Glomerular visceral epithelial cell (primary cell): Measurements from ENCODE around the gene MAP3K5.
A peak's percentile ranks its signal among the peaks of the same experiment; 100 is the strongest.

ENCODE experiments used
- DNase-seq: peaks from one replicate; pipeline ENCODE4 v3.0.0-alpha.2; 2016; ENCODE audit errors: extremely low spot score

MAP3K5 gene

DNA sequence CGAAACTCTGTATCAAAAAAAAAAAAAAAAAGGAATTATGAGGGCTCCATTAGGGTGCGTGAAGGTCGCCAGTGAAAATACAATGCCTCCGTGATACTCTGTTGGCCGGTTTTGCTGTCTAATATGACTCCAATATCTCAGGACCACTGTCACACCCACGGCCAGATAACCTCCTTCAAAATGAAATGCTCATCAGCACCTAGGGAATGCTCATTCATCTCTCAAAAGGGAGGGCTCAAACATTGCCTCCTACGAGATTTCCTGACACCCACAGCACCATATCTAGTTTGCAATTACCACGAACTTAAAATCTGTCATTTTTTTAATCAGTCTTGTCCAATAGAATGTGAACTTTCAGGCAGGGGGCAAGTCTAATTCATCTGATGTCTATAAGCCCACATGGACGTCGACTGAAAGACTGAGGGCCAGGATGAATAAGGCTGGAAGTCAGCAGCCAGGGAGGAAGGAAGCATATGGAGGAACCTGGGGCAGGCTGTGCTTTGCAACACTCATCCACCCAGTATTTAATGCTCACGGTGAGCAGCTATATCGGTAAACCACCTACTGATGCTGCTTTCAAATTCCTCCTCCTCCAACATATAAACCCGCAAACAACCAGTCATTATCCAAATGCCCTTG is 42.8 kb downstream of the MAP3K5 start:
- DNase-seq = no peak

DNA sequence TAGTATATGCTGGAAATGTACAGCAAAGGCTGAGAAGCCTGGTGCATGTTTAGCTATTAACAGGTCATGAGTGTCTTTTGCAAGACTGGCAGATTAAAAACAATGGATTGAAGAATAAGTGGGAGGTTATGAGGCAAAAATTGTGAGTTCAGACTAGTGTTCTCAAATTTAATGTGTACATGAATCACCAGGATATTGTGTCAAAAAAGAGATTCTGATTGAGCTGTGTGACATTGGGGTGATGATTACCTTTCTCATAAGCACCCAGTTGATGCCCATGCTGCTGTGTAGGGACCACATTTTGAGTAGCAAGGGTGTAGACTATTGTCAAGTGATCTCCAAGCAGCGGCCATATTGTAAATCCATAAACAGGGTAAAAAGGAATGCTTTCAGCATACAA is 44.8 kb downstream of the MAP3K5 start:
- no peak for DNase-seq

DNA sequence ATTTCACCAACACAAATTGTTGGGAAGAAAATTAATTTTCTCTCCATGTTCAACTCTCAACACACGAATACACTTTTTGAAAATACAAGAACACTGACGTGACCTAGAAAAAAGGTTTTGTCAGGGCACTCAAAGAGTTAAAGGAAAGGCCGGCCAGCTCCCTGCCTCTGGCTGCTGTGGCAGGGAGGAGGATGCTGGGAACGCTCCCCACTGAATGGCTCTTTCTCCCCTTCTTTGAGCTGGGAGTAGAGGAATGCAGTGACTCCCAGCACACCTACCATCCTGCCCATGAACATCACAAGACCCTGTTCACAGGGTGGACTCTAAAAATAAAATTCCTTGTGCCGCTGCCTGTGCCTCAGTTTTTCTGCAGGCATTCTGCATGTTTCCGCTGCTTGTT is 47.0 kb downstream of the MAP3K5 start:
- no peak for DNase-seq

DNA sequence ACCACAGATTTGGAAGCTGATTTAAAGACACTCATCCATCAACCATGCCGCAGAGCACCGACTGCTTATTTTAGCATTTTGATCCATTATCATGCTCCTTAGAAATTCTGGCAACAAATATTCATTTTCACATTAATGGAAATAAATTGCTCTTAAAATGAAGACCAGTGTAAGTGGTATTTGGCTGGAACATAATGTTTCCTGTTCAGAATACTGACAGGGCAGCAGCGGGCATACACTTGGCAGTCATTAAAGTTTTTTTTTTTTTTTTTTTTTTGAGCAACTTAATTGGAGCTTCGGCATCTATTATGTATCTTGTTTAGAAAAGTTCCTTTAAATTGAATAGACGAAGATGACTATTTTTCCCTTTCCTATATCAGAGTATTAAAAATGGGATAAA is 47.4 kb downstream of the MAP3K5 start:
- no peak for DNase-seq

DNA sequence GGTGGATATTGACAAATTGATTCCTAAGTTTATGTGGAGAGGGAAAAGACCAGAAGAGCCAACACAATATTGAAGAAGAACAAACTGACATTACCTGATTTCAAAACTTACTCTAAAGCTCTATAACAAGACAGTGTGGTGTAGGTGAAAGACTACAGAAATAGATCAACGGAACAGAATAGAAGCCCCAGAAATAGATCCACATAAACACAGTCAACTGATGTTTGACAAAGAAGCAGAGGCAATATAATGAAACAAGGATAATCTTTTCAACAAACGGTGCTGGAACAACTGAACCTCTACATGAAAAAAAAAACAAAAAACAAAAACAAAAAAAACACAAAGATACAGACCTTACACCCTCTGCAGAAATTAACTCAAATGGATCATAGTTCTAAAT is 50.2 kb downstream of the MAP3K5 start:
- no peak for DNase-seq

DNA sequence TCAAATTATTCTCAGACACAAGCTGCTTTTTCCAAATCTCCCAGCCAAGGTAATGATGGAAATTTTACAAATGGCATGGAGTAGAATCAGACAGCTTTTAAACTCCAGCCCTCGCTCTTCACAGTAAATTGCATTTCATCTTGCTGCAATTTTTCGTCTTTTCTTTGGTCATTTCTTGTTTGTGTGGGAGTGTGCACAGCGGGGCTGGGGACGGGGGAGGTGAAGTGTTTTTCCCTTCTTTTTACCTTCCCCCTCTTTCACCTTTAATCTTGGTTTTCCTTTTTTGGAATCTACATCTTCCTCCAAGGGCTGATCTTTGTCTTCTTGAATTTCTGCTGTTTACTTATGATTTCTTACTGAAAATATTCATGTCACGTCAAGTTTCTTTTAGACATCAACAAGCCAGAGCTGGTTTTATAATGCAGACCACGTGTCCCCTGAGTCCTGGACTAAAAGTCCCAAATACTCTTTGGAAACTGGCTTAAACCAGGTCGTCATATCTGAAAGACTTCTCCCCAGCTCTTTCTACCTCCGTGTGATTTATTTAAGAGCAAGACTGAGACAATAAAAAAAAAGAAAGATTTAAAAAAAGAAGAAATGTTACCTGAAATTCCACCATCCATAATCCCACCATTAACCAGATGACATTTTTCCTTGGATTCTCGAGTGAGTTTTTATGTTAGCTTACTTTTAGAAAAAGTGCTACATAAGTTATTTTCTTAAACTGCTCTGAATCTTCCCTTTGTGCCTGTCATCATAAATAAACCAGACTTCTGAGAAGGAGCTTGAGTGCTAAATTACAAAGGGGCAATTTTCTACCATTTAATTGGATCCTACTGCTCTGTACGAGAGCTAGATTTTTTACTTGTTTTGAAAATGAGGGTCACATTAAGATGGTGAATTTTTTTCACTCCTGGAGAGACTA is 52.0 kb downstream of the MAP3K5 start:
- no peak for DNase-seq

DNA sequence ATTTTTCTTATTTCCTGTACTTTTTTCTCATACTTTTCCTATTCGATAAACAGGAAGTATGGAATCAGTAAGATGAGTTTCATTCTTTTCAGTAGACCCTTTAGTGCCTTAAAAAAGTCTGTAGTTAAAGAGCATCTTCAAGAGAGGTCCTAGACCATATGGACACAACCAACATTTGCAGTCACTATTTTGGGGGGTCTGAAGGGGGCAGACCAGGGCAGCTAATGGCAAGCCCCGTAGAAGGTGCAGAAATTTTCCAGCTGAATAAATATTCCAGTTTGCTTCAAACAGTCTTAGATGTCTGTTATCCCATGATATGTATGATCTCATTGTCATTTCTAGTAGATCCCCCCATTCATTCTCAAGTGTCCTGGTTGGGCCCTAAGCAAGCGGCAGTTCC is 52.8 kb downstream of the MAP3K5 start:
- DNase-seq = no peak

DNA sequence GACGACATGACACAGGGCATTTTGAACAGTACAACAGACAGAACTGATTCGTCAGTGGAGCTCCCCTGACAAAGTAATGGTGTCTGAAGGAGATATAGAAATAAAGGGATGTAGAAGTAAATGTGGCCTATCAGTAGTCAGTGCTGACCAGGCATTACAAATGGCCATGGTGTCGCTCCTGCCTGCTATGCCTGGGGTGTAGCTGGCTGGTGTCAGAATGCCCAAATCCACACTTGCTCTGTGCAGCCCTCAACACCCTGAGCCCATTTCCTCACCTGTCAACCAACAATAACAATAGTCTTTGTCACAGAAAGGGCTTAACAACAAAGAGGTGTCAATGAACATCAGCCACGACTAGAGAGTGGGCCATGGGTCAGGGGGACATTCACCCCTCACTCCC is 53.2 kb downstream of the MAP3K5 start:
- no peak for DNase-seq

DNA sequence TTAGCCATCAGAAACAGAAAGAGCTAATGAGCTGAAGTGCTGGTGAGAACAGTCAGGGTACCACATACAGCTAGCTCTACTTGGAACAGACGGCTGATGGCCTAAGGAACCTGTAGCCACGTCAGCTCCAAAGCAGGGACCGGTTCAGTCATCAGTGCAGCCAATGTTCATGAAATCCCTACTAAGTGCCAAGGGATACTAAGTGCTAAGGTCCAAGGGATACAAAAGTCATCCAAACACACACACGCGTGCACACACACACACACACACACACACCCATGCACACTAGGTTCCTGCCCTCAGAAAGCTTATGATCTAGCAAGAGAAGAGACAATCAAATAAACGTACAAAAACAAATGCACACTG is 53.6 kb downstream of the MAP3K5 start:
- DNase-seq = no peak

DNA sequence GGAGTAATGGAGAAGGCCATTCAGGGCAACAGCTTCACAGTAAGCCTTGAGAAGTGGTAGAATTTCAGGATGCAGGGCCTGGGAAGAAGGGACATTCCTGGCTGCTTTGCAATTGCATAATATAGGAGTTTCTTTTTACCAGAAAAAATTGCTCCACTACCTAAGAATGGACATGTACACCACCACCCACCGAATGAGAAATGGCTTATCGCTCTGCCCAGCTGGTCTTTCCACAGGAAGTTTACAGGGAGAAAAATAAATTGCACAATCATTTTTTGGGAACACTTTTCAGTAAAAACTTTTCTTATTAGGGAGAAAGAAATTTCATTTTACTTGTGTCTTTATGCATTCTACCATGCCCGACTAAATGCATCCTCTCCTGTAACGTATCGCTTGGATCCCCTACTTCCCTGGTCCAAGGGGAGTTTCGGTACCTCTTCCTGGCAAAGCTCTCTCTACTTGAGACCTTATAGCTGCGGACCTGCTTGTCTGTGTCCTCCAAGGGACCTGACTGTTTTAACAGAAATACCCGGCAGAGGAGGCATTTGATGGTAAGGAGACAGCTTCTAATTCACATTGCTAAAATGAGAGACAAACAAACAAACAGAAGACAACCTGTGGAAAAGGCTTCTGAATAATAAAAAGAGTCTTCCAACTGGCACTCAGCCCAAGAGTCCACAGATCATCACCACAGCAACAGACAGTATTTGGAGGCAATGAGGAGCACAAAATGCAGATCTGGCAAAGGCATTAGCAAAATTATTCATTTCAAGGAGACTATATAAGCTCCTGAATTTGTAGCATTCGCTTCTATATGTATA is 54.2 kb downstream of the MAP3K5 start:
- peak; percentile 13 for DNase-seq

DNA sequence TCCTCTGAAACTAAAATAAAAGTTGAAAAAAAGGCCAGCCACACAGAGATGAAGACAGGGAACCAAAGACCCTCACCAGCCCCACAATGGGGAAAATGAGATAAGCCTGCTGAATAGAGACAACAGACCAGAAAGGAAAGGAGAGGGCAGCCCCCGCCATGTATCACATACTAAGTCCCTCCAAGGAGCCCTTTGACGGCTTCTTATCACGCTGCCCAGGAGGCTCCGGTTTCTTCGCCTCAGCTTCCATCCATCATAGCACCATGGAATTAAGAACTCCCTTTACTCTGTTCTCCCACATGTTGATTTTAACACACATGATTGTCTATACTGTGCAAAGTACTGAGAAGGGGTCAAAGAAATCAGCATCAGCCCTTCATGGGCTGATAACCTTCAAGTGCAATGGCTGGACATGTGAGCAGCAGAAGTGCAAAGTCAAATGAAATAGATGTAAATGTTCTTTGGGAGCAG is 54.9 kb downstream of the MAP3K5 start:
- no peak for DNase-seq

DNA sequence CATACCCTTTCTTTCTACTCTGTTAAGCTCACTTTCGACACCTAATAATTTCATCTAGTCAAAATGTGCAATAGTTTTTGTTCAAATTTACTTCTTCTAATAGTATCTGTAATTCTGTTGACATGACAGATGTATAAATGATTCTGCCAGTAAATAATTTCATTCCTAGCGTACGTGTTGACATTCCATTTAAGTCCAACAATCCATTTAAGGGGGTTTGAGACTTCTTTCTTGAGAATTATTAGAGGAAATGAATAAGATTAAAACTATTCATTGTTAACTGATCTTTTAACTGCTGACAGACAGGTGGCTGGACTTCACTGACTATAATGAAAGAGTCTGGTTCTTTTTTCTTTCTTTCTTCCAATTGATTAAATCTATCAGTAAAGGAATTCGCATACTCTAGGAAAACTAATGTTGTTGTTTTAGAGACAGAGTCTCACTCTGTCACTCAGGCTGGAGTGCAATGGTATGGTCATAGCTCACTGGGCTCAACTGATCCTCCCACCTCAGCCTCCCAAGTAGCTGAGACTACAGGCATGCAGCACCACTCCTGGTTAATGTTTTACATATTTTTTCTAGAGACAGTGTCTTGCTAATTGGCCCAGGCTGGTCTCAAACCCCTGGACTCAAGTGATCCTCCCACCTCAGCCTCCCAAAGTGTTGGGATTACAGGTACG is 55.9 kb downstream of the MAP3K5 start:
- DNase-seq = peak; percentile 31

DNA sequence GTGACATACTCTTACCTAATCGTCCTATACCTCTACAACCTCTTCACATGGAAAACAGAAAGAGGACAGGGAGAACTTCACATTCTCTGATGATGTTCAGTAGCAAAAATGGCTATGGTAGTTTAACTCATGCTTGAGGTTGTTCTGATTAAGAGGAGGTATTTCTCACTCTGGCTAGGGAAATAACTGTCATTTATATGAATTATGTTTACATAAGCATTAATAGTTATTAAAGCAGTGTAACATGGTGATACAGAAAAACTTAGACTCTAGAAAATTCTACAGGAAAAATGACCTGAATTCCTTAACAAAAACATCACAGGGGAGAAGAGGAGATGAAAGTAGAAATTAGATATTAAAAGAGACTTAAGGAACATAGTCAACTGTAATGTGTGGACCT is 57.3 kb downstream of the MAP3K5 start:
- DNase-seq = no peak

DNA sequence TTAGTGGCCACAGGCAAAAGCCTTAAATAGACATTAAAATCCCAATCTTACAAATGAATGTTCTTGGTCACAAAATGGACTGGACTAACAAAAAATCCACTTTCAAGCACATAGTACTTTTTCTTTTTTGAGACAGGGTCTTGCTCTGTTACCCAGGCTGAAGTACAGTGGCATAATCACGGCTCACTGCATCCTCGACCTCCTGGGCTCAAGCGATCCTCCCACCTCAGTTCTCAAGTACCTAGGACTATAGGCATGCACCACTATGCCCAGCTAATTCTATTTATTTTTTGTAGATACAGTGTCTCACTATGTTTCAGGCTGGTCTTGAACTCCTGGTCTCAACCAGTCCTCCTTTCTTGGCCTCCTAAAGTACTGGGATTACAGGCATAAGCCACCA is 59.4 kb downstream of the MAP3K5 start:
- DNase-seq = no peak

DNA sequence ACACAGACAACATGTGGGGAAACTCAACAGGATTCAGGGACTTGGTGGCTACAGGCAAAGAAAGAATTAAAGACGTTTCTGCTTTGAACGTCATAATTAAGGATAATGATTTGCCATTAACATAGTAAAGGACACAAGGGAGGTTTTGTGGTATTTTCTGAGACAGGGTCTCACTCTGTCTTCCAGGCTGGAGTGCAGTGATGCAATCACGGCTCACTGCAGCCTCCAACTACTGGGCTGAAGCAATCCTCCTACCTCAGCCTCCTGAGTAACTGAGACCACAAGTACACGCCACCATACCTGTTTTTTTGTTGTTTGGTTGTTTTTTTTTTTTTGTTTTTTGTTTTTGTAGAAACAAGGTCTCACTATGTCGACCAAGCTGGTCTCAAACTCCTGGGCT is 62.4 kb downstream of the MAP3K5 start:
- no peak for DNase-seq

DNA sequence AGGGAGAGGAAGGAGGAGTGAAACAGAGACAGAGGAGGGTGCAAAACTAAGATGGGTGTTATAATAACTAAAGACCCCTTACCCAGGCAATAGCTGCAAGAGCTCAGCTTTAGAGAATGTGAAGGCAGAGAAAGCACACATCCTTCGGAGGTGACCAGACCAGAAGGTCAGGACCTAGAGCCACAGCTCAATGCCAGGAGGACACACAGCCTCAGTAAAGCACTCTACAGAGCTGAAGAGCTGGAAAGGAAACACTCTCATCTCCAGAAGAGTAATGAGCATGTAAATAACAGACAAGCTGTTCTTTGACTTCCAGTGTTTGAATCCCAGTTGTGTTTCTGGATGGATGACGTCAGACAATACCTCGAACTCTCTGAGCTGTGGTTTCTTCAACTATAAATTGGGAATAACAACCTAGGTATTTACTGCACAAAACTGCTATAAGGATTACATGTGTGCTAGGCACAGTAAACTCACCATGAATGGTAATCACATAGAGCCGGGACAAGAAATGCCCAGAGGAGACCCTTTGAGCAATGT is 63.2 kb downstream of the MAP3K5 start:
- DNase-seq = no peak

DNA sequence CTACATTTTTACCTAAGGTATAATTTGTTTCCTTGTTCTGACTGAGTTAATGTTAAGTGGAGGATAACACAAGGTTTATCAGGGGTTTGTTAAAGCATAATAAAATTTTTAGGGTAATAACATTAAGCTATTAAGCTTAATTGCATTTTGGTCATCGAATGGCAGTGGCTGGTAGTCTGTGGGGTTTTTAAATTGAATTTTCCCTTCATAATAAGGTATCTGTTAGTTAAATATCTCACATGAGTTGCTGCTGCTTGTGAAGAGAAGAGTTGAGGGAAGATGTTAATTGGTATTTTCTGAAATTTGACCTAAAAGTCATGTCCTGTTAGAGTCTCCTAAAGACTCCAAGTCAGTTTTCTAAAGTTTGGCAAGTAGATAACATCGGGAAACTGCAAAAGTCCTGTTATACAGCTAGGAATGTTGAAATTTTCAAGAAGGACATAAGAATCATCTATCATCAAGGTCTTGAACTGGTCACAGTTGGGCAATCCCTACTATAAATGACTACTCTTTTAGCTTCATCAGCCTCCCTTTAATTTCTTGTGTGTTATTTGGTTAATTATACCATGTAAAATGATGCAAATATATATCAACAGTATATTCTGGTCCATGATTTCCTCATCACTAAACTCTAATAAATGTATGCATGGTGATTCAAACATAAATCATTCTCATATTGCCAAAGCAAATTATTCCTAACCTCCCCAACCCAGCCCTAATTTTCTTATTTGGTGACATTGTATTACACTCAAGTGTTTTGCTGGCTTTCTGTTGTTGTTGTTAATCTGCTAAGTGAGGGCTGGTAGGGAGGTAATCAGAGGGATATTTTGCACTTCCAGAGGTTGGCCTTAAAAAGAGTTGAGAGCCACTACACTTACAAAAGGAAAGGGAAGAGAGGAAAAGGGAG is 64.0 kb downstream of the MAP3K5 start:
- no peak for DNase-seq

DNA sequence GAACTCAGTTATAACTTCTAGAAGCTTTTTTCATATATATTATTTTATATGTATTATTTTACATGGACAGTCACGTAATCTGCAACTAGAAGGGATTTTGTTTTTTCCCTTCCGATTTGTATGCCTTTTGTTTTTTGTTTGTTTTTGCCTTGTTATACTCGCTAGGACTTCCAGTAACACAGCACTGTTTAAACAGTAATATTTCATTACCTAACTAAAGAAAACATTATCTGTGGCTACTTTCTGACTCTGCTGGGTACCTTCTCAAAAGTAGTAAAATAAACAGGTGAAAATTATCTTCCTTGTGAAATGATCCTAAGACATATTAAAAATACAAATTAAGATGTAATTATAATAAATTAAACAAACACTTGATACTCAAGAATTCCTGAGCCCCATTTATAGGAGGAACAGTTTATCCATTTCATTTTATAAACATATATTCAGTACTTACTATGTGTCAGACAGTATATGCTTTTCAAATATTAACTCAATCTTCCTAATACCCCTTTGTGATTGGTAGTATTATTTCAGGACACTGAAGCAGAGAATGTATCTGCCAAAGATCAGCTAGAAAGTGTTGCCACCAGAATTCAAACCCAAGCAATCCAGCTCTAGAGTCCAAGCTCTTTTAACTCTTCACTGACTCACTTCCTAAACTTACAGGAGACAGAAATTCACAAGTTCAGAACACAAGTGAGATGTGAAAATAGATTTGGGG is 65.3 kb downstream of the MAP3K5 start:
- no peak for DNase-seq

DNA sequence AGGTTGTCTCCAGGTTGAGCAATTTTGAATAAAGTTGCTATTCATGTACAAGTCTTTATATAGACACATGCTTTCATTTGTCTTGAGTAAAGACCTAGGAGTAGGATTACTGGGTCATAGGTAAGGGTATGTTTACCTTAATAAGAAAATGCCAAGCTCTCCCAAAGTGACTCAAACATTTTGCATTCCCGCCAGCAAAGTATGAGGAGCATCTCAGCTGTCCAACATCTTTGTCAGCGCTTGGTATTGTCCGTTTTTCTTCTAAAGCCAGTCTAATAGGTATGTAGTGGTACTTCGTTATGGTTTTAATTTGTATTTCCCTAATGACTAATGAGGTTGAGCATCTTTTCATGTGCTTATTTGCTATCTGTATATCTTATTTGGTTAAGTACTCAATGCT is 67.2 kb downstream of the MAP3K5 start:
- no peak for DNase-seq

DNA sequence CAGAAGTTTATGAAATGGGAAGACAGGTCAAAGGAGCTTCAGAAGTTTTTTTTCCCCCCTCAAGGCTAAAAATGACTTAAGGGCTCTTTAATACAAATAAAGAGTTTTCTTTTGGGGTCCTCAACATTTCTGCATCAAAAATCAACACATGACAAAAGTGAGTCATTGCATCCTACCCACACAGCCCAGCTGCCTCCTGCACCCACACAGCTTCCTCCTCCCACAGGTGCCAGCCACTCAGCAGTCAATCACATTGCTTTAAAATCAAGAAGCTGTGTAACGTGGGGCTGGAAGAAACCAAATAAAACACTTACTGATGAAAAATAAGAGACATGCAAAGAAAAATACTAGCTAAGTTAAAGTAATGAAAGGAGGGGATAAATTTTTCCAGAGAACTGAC is 68.5 kb downstream of the MAP3K5 start:
- peak; percentile 25 for DNase-seq
